Spleen (tissue), 11 donors: ENCODE measurements around the gene CRPPA. TPM values are rescaled to one million over a fixed set of nuclear protein-coding genes. Genes with fewer than 3 reads are reported as not detected.
"Not testable (repeated sequence)": the region's sequence is repeated elsewhere in the genome, so short reads cannot be mapped to it uniquely, and the experiment has no call there.

Experiments used
- DNase-seq: peaks from one replicate; pipeline ENCODE4 v3.0.0-alpha.2; 2020
- H3K27ac ChIP-seq, 8 donors: fragments of 200-600 bp; sonication (generic) in 7 of 8; 1 replicate in 4 of 8; 2 replicates in 4 of 8; pipeline versions ENCODE4 v1.5.0 to v1.8.0; 2016 to 2021; ENCODE audit warnings: inconsistent platforms in 4 of 8, mild to moderate bottlenecking in 4 of 8, moderate library complexity in 1 of 8
- H3K27me3 ChIP-seq, 7 donors: fragments of 200-600 bp; sonication (generic) in 6 of 7; replicated peaks in 1 of 7; 1 replicate in 4 of 7; 2 replicates in 3 of 7; pipeline versions ENCODE4 v1.5.0 to v1.8.0; 2016 to 2021; ENCODE audit warnings: inconsistent platforms in 3 of 7, mild to moderate bottlenecking in 1 of 7
- H3K36me3 ChIP-seq, 6 donors: fragments of 200-600 bp; sonication (generic) in 5 of 6; 1 replicate in 4 of 6; 2 replicates in 2 of 6; pipeline versions ENCODE4 v1.5.0 to v1.8.0; 2016 to 2021; ENCODE audit warnings: inconsistent platforms in 2 of 6
- H3K4me1 ChIP-seq, 6 donors: fragments of 200-600 bp; sonication (generic) in 5 of 6; 1 replicate in 3 of 6; 2 replicates in 3 of 6; pipeline versions ENCODE4 v1.5.0 to v1.8.0; 2016 to 2021; ENCODE audit warnings: inconsistent platforms in 3 of 6
- H3K4me3 ChIP-seq, 8 donors: fragments of 200-600 bp; sonication (generic) in 7 of 8; 1 replicate in 4 of 8; 2 replicates in 4 of 8; pipeline versions ENCODE4 v1.5.0 to v1.8.0; 2016 to 2021; ENCODE audit warnings: inconsistent platforms in 4 of 8, mild to moderate bottlenecking in 4 of 8, moderate library complexity in 2 of 8
- H3K9me3 ChIP-seq, 8 donors: fragments of 200-600 bp; sonication (generic) in 7 of 8; 1 replicate in 4 of 8; 2 replicates in 4 of 8; pipeline versions ENCODE4 v1.5.0 to v1.8.0; 2016 to 2021; ENCODE audit warnings: inconsistent platforms in 4 of 8
- POLR2A ChIP-seq, 3 donors: fragments of 450-650 bp; IDR thresholded peaks; one replicate each; pipeline ENCODE4 v1.5.1; 2017; ENCODE audit warnings: antibody characterized with exemption in 3 of 3, mild to moderate bottlenecking in 1 of 3
- POLR2AphosphoS5 ChIP-seq, 3 donors: sonication (generic); formaldehyde crosslinking; IDR thresholded peaks; one replicate each; pipeline ENCODE4 v1.5.1; 2017; ENCODE audit warnings: antibody characterized with exemption in 3 of 3
- WGBS, 5 donors: extraction: QIAGEN DNeasy Blood & Tissue Kit in 3 of 5; methylation state at CpG; one replicate each; pipeline versions ENCODE4 v1.1.5 to v1.1.7; 2013 to 2018; 5-methylcytosine and 5-hydroxymethylcytosine counted together
- intact Hi-C: fragments of 100-400 bp; cut with DNase I; formaldehyde crosslinking; loops from one replicate; pipeline ENCODE4 v1.15.0; 2023; ENCODE audit warnings: low total_unique reads
- polyA plus RNA-seq, 3 donors: library from polyadenylated mRNA; stranded (reverse); fragments of 200-250 nt; gene quantifications; one replicate each; pipeline ENCODE4 v1.2.1, GENCODE V29; 2013
- total RNA-seq, 7 donors: library from RNA; depleted of rRNA in 3 of 7; stranded (reverse); fragments of >200 nt in 3 of 7; fragmentation: NEBNext Ultra II Directional in 4 of 7; extraction: Animal tissue kit (Norgen Biotek cat#: 25700) in 4 of 7; gene quantifications; one replicate each; pipeline versions ENCODE4 v1.1.0 to v1.2.1, GENCODE V29; 2016 to 2021
- TF ChIP-seq, protein P1 (sequence below), 11 experiments: fragments of 200-600 bp in 7 of 11; fragments of 450-650 bp in 4 of 11; sonication (generic) in 4 of 11; IDR thresholded peaks in 8 of 11; conservative IDR thresholded peaks in 3 of 11; 1 replicate in 7 of 11; 2 replicates in 4 of 11; pipeline versions ENCODE4 v1.4.0 to v1.8.0; 2016 to 2021; ENCODE audit warnings: antibody characterized with exemption in 11 of 11, inconsistent platforms in 4 of 11, mild to moderate bottlenecking in 1 of 11
- donor health status: healthy with polysubstance abuse.
- donor health status: DM: no; HTN: no; CAD: no; lungs with moderate emphysema.
- donor health status: DM: no; HTN: no; CAD: no.
- donor health status: Bipolar disorder and iron deficiency.
- donor health status: healthy.
- donor health status: DM: no; HTN: no; CAD: no.
- donor health status: DM: yes; HTN: yes; CAD: no.

CRPPA gene
- total and polyA plus RNA-seq, 10 donors, result 0.15 to 3.1 (median 0.84) TPM

DNA sequence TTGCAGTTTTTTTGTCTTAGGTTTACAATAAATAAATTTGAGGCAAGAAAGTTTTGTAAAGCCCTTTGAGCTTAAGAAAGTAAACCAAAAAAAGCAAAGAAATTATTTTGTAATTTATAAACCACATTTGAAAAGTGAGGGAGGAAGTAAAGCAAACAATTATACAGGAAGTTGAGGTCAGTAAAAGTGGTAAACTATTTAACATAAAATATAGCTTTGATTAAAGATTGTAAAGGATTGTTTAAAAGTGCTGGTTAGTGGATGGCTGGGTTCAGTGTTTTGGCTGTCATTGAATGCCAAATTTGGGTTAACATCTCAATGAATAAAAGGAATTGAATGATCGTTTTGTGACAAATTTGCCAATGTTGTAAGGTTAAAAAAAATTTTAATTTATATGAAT lies 34.3 kb upstream of the CRPPA start:
- Histone ChIP-seq H3K27me3 (no peaks in the 10 kb centered on the region), H3K27ac (no peak overlapping the region), H3K4me3 (no peak overlapping the region), H3K36me3 (no peaks in the 10 kb centered on the region), H3K9me3 (peaks cover 0 to 4% (median 0%) of the 10 kb centered on the region in 8 donors), H3K4me1 (peaks cover 0 to 6% (median 0%) of the 10 kb centered on the region in 6 donors)
- intact Hi-C loops, result no loop called here
- 28 to 50% (median 38%) methylated on average over 1 of the region's 1 CpG for WGBS, 5 donors
- no peak for DNase-seq
- TF ChIP-seq, protein P1, sequence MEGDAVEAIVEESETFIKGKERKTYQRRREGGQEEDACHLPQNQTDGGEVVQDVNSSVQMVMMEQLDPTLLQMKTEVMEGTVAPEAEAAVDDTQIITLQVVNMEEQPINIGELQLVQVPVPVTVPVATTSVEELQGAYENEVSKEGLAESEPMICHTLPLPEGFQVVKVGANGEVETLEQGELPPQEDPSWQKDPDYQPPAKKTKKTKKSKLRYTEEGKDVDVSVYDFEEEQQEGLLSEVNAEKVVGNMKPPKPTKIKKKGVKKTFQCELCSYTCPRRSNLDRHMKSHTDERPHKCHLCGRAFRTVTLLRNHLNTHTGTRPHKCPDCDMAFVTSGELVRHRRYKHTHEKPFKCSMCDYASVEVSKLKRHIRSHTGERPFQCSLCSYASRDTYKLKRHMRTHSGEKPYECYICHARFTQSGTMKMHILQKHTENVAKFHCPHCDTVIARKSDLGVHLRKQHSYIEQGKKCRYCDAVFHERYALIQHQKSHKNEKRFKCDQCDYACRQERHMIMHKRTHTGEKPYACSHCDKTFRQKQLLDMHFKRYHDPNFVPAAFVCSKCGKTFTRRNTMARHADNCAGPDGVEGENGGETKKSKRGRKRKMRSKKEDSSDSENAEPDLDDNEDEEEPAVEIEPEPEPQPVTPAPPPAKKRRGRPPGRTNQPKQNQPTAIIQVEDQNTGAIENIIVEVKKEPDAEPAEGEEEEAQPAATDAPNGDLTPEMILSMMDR (IDR thresholded peaks at IDR 0.05 in 8 of 11, conservative IDR thresholded peaks at IDR 0.05 in 3 of 11), result no peak
- TF ChIP-seq POLR2AphosphoS5 (IDR thresholded peaks at IDR 0.05) (no peak), POLR2A (IDR thresholded peaks at IDR 0.05) (no peak)

DNA sequence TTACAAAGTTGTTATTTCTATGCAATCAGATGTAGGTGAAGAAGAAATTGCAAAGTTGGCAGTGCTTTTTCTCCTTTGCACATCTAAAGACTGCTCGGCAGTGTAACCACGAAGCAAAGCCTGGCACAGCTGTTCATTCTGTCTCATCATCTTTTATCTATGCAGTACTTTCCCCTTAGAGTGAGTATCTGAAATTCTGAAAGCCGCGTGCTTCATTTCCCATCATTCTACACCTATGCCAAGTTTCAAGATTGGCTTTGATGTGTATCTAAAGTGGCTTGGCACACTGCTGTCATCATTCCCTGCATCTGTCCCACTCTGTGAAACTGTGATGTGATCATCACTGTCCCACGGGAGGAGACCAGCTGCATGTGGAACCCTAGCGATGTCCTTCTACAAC lies 29.0 kb upstream of the CRPPA start:
- no peaks in the 10 kb centered on the region for H3K9me3 ChIP-seq
- no peaks in the 10 kb centered on the region for H3K27me3 ChIP-seq
- H3K36me3 ChIP-seq, result no peaks in the 10 kb centered on the region
- TF ChIP-seq, protein P1 (IDR thresholded peaks at IDR 0.05 in 8 of 11, conservative IDR thresholded peaks at IDR 0.05 in 3 of 11), result no peak
- no peak for TF ChIP-seq POLR2AphosphoS5 (IDR thresholded peaks at IDR 0.05)
- no peak overlapping the region for H3K27ac ChIP-seq
- 79 to 89% (median 84%) methylated on average over 6 of the region's 6 CpGs for WGBS, 5 donors
- DNase-seq, result no peak
- no peak overlapping the region for H3K4me3 ChIP-seq
- intact Hi-C loops, result no loop called here
- H3K4me1 ChIP-seq, result peaks cover 0 to 1% (median 0%) of the 10 kb centered on the region in 6 donors

- H3K4me3 ChIP-seq, result no peak overlapping the region
- no peaks in the 10 kb centered on the region for H3K27me3 ChIP-seq
- H3K4me1 ChIP-seq, result no peaks in the 10 kb centered on the region
- intact Hi-C loops, result no loop called here
- WGBS, 5 donors, result 68 to 85% (median 73%) methylated on average over 1 of the region's 1 CpG
- DNase-seq, result no peak
- H3K9me3 ChIP-seq, result no peaks in the 10 kb centered on the region
- no peaks in the 10 kb centered on the region for H3K36me3 ChIP-seq
- TF ChIP-seq, protein P1 (IDR thresholded peaks at IDR 0.05 in 8 of 11, conservative IDR thresholded peaks at IDR 0.05 in 3 of 11), result no peak
- no peak overlapping the region for H3K27ac ChIP-seq
These were observed 26.5 kb upstream of the CRPPA start for GRCh38 chr7:16447876-16448275.

GRCh38 chr7:16446508-16446907 lies 25.2 kb upstream of the CRPPA start:
- H3K36me3 ChIP-seq, result no peaks in the 10 kb centered on the region
- intact Hi-C loops, result no loop called here

DNA sequence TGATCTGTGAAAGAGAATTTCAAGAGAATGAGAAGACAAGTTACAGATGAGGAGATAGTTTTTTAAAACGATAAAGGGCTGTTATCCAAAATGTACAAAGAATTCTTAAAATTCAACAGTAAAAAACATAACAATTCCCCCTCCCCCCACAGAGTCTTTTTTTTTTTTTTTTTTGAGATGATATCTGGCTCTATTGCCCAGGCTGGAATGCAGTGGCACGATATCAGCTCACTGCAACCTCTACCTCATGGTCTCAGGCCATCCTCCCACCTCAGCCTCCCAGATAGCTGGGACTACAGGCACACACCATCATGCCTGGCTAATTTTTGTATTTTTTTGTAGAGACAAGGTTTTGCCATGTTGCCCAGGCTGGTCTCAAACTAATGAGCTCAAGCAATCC lies 22.5 kb upstream of the CRPPA start:
- intact Hi-C loops, DNase-seq: not testable (repeated sequence)
- 82 to 95% (median 93%) methylated on average over 2 of the region's 2 CpGs for WGBS, 5 donors

More at GRCh38 chr7:16446508-16446907, 25.2 kb upstream of the CRPPA start:
- Histone ChIP-seq H3K27ac (no peak overlapping the region), H3K4me1 (no peaks in the 10 kb centered on the region), H3K27me3 (no peaks in the 10 kb centered on the region), H3K9me3 (no peaks in the 10 kb centered on the region), H3K4me3 (no peak overlapping the region)
- no peak for DNase-seq
- TF ChIP-seq POLR2AphosphoS5 (IDR thresholded peaks at IDR 0.05), result no peak
- TF ChIP-seq, protein P1 (IDR thresholded peaks at IDR 0.05 in 8 of 11, conservative IDR thresholded peaks at IDR 0.05 in 3 of 11), result no peak
- no peak for TF ChIP-seq POLR2A (IDR thresholded peaks at IDR 0.05)
- 89 to 97% (median 94%) methylated on average over 1 of the region's 1 CpG for WGBS, 5 donors

More for the DNA sequence above, 22.5 kb upstream of the CRPPA start:
- not testable (repeated sequence) for H3K4me3 ChIP-seq, H3K36me3 ChIP-seq, H3K27me3 ChIP-seq, H3K27ac ChIP-seq, H3K4me1 ChIP-seq, H3K9me3 ChIP-seq
